NCI-H2107 treated with DMSO at 0.1 percent for 48 hours (cell line): ENCODE data around the gene PIAS3.

Source experiments
- DNase-seq: peaks from one replicate; lab custom pipeline; 2025; ENCODE audit not compliant: unreplicated experiment; lab: John Stamatoyannopoulos, UW

PIAS3 gene

DNA sequence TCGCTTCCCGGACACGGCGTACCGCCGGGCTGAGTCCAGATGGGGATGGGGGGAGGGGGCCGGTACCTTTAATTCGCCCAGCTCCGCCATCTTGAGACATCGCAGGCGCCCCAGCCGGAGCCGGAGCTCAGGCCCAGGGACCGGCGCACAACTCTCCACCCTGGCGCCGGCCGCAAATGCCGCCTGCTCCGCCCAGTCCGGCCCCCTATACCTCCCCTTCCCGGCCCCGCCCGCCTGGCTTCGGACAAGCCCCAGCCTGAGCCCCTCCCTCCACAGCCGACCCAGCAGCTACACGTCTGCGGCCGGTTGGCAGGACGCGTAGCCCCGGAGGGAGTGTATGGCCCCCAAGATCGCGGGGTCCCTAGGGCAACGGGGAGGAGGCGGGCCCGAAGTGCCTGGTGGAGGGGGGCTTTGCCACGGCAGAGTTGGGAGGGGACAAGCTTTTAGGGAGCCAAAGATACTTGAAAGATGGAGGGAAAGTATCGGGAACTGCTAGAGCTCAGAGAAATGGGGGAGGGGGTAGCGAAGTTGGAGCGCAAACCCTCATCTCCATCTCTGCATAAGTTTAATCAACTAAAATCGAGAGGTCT, at the start of gene PIAS3:
Gene PIAS3 (minus strand): TSS at position 181 of the 590 bp plus-strand sequence. CDS start 91 bp downstream, at position 90.
- peak; percentile 86 for DNase-seq

DNA sequence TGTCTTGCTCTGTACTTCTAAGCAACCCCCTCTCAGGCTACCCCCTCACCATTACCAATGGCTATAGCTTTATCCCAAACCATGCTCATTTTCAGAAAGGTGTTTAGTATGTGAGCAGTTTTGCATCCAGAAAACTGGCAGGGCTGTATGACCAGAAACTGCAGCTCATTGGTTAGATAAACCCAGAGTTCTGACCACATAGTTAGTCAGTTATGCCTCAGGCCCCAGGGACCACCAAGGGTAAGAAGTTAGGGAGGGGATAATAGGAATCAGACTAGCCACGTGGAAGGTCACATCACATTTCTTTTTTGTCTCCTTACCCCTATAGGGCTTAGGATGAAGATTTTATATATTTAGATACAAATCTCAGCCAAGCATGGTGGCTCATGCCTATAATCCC, 49.8 kb upstream of the PIAS3 start:
- no peak for DNase-seq

DNA sequence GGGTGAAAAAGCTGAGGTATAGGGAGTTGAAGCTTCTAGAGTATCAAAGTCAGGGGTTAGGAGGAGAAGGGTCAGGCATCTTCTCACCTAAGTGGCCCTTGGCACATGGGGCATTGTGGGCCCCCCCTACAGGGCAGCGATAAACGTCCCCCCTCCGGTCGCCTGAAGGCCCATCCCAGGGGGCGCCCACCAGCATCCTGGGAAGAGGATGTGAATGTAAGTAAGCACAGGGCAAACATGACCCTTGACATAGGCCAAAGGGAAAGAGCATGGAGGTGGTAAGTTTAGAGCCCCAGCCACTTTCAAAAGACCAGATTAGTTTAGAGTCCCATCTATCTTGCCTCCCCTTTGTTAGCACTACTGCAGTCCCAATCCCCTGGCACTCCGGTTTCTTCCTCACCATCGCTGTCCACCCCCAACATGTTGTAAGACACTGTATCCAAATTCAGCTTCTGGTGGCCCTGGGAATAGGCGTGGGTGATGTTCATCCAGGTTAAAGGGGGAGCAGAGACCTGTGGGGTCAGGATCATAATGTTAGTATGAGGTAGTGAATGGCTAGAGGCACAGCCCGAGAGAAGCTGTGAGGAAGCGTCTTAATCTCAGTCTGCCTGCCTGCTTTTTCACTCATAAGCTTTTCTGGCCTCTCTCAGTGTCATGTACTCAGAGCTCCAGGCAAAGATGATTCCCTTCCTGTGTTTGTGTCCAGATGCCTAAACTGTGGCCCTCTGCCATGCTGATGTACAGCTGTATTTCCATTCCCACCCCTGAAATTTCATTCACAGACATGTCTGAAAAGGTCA, 48.3 kb upstream of the PIAS3 start:
- DNase-seq: no peak

GRCh38 chr1:145901312-145902021, 42.6 kb upstream of the PIAS3 start:
- no peak for DNase-seq

DNA sequence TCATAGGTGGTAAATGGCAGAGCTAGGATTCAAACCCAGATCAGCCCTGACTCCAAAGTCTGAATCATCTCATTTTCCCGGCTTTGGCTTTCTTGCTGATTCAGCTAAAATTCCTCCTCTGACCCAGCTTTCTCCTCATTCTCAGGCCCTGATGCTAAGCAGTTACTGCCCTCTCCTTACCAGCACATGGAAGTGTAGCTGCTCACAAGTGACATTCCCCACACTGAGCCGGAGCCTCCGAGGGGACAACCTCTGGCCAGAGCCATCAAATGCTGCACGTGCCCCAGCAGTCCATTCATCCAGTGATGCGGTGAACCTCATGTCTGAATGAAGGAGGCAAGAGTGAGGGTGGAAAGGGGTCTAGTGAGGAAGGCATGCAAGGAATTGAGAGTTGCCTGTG, 39.9 kb upstream of the PIAS3 start:
- DNase-seq: no peak

DNA sequence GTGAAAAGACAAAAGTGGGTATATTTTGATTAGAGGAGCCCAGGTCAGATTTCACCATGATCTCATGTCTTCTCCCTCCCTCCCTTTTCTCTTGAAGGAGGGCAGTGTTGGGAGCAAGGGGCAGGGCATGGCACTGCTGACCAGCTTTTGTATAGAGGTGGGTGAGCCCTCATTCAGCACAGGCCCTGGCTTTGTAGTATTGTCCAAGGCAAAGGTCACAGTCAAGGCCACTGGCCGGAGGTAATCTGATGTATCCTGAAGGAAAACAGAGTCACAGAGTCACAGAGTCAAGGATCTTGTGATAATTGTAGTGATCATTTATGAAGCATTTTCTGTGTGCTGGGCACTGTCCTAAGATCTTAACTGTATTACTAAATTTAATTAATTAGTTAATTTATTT, 39.1 kb upstream of the PIAS3 start:
- no peak for DNase-seq

DNA sequence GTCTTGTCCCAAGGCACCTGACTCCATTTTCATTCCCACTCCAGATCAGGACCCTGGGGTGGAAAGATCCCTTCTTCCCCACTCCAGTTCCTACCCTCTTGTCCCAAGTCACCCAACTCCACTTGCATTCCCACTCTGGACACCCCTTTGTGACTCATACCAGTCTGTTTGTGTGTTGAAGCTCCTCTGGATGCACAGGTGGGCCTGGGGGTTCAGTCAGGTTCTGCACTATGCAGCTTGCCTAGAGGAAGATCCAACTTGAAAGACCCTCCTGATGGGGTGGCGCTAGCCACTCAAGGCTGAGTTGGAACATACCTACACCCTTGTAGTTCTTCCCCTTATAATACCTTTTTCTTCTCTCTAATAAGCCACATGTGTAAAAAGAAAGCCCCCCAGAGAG, 36.6 kb upstream of the PIAS3 start:
- DNase-seq: no peak

DNA sequence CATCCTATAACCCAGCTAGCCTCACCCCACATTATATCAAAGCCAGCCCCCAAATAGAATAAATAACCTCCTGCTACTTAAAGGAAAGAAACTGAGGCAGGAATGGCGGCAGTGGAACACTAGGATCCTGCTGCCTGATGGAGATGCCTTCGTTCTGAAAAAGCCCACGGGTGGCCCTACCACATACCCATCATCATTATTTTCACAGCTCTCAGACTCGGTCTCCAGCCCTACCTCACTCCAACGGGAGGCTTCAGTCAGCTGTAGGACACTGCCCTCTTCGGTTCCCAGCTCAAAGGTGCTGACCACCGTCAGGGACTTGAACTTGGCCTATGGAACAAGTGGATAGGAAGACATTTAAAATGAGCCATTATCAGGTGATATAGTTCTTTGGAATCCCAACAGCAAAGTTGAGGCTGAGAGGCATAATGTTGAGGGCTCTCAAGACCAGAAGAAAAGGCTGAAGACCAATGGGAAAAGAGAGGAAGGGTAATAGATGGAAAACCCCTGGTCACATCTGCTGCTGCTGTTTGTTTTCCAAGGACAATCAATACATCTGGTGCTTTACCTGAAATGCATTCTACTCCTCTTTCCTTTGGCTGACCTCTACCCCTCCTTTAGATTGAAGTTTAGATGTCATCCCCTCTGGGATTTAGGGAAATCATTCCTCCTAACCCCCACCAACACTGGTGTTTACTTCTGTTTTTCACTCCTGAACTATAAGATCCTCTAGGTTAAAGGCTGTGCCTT, 34.6 kb upstream of the PIAS3 start:
- no peak for DNase-seq

GRCh38 chr1:145892486-145893087, 33.7 kb upstream of the PIAS3 start:
- no peak for DNase-seq

DNA sequence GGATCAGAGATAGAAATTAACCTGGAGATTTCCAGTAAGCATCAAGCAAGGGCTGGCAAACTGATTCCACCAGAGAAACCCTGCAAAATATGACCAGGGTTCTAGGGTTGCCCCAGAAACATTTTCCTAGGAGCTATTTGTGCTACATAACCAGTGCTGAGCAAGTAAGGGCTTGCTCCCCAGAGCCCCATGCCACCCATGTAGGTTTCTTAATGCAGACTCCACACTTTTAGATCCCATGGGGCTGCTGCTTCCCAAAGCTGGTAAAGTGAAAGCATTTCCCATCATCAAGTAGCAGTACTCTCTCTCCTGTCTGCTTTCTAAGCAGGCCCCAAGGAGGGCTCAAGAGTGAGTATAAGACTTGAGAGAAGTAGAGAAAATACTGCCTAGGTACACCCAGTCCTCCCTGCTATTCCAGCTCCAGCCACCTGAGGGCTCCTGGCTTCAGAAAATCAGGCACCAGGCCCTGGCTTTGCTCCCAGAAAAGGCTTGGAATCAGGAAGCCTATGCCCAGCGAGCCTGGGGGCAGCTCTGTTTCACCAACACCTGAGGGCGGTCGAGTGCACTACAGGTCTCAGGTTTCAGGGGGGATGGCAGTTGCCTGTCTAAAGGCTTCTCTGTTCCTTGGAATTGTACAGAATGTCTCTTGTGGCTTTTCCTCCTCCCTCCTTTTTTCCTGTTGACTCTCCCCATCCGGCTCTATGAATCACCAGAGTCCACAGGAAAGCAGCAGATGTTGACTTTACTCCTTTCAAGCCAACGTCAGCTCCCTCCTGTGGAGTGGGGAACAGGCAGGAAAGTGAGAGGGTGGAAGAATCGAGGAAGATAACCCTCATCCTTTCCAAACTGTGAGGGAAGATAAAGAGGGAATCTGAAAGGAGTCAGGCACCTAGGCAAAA, 33.0 kb upstream of the PIAS3 start:
- DNase-seq: peak; percentile 99

GRCh38 chr1:145891143-145891542, 32.3 kb upstream of the PIAS3 start:
- no peak for DNase-seq

GRCh38 chr1:145889722-145890121, 30.8 kb upstream of the PIAS3 start:
- peak; percentile 98 for DNase-seq

- DNase-seq: no peak
Measured at GRCh38 chr1:145887631-145888030, 28.8 kb upstream of the PIAS3 start.

DNA sequence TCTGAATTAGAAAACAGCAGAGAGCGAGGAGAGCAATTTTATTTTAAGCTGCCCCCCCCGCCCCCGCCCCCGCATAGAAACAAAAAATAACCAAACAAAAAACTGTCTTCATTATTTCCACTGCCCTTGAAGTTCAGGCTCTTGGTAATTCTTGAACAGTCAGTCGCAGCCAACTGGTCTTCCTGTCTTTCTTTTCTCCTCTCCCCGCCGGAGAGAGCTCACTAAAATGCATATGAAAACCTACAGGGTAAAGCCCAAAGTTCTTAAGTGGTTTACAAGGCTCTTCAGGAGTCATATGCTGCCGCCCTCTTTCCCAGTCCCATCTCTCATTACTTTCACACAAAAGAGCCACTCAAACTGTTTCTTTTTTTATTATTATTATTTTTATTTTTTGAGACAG, 27.9 kb upstream of the PIAS3 start:
- no peak for DNase-seq

DNA sequence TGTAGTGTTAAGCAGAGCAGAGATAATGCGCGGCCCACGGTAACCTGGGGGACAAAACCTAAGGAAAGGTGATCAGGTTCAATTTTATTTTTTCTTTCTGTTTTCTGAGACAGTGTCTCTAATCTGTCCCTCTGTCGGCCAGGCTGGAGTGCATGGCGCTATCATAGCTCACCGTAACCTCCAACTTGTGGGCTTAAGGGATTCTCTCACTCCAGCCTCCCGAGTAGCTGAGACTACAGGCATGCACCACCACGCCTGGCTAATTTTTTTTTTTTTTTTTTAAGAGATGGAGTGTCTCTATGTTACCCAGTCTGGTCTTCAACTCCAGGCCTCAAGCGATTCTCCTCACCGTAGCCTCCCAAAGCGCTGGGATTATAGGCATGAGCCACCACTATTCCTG, 27.5 kb upstream of the PIAS3 start:
- DNase-seq: no peak

DNA sequence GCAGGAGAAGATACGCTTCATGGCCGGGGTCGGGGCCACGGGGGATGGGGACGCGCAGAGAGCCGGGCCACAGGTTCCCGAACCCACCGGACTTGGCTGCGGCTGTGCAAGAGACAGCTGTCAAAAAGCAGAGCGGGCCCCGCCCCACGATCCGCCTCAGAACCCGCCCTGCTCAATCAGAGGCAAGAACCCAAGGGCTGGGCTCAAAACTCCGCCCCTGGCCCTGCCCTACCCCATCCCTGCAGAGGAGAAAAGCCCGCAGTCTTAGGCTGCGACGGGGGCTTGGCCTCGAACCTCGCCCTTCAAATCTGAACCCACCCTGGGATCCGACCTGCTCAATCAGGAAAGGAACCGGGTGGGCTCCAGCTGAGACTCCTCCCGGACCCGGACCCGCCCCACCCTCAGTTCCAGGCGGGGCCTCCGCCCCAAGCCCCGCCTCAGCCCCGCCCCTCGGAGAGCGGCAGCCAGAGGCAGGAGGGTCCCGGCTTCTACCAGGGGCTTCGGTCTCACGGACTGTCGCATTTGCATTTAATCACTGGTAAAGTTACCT, 26.9 kb upstream of the PIAS3 start, which contains the start of gene ANKRD35:
Gene ANKRD35 (minus strand): TSS at position 129 of the 550 bp plus-strand sequence. CDS start 108 bp downstream, at position 21.
- peak; percentile 73 for DNase-seq

DNA sequence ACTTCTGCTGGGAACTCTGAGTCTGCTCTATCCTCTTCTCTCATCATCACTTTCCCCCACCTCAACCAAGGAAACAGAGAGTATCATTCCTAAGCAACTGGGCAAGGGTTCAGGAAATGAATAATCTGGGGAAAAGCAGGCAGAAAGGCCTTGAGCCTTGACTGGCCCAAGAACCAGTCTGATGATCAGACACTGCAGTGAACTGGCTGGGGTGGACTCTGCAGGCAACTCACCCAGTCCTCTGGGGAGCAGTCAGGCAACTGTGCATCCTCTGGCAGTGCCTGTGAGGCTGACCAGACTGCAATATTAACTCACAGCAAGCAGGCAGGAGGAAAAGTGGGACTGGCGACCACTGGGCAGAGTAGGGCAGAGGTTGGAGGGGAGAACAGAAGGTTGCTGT, 25.8 kb upstream of the PIAS3 start:
- no peak for DNase-seq

DNA sequence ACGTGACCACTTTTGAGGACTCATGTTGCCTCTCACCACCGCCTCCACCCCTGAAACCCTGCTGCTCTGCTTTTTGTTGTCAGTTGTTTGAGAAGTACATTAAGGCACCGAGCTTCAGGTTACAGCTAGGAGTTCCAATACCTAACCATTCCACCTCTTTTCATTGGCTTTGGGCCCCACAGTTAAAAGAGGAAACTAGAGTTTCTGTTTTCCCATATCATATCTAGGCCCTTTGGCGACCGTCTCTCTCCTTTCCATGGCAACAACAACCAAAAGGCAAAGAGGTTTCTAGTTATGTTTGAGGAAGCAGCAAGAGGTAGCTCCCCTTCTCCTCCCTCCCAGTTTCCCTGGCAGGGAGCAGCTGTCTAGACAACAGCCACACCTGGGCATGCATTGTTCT, 20.9 kb upstream of the PIAS3 start:
- DNase-seq: peak; percentile 99

- DNase-seq: peak; percentile 32
Measured at GRCh38 chr1:145878724-145879123, 19.8 kb upstream of the PIAS3 start.
